ENCODE measurements around the gene GMFB.

Gene GMFB

DNA sequence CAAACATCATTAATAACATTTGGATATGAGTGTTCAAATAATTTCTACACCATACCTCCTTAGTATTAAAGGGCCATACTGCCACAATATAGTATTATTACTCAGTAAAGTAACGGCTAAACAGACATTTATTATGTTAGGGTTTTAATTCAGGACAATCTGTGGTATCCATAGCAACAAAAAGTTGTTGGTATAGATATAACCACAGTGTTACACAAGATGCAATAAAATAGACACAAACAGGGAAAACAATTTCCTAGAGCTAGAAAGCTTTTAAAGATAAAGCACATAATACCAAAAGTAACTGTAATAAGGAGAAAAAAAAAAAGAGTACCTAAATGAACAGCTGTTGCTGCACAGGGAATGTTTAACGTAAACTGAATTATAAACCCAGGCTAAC lies 63.7 kb downstream of the GMFB start:
- DNase-seq: no peak

Measured in NCI-H1930 (cell line).